Astrocyte (in vitro differentiated cells and primary cell): ENCODE results near the gene KCNAB1. TPM values are rescaled to one million over a fixed set of nuclear protein-coding genes. Genes with fewer than 3 reads are reported as not detected.

Experiments
- DNase-seq: peaks from one replicate; pipeline ENCODE4 v3.0.0-alpha.2; 2010; ENCODE audit warnings: low read depth
- FAIRE-seq: peaks from 2 replicates; lab custom pipeline; 2011; peaks lifted over from hg19 to GRCh38; lab: Jason Lieb, UNC
- H2AFZ ChIP-seq: 2 replicates; pipeline ENCODE4 v1.6.0; 2012; ENCODE audit warnings: low read depth, low read length, inconsistent platforms
- H3K27ac ChIP-seq: 2 replicates; pipeline ENCODE4 v1.5.1; 2011; ENCODE audit warnings: low read depth, low read length, inconsistent platforms
- H3K27me3 ChIP-seq: 2 replicates; pipeline ENCODE4 v1.6.0; 2011; ENCODE audit warnings: low read length, inconsistent platforms; ENCODE audit not compliant: insufficient read depth
- H3K36me3 ChIP-seq: 2 replicates; pipeline ENCODE4 v1.5.1; 2011; ENCODE audit warnings: low read length, inconsistent platforms; ENCODE audit not compliant: insufficient read depth
- H3K4me1 ChIP-seq: 2 replicates; pipeline ENCODE4 v1.5.1; 2011; ENCODE audit warnings: low read length, inconsistent platforms; ENCODE audit not compliant: insufficient read depth
- H3K4me2 ChIP-seq: 2 replicates; pipeline ENCODE4 v1.6.0; 2012; ENCODE audit warnings: low read length, inconsistent platforms
- H3K4me3 ChIP-seq: 2 replicates; pipeline ENCODE4 v1.5.1; 2011; ENCODE audit warnings: low read depth, mild to moderate bottlenecking, low read length, inconsistent platforms; ENCODE audit not compliant: insufficient read depth
- H3K79me2 ChIP-seq: 2 replicates; pipeline ENCODE4 v1.6.0; 2012; ENCODE audit warnings: mild to moderate bottlenecking, low read length, inconsistent platforms; ENCODE audit not compliant: insufficient read depth
- H3K9ac ChIP-seq: 2 replicates; pipeline ENCODE4 v1.6.0; 2012; ENCODE audit warnings: mild to moderate bottlenecking, low read length, inconsistent platforms
- H3K9me3 ChIP-seq: 2 replicates; pipeline ENCODE4 v1.5.1; 2012; ENCODE audit warnings: low read depth, mild to moderate bottlenecking, low read length, inconsistent platforms; ENCODE audit not compliant: insufficient read depth
- H4K20me1 ChIP-seq: 2 replicates; pipeline ENCODE4 v1.6.0; 2012; ENCODE audit warnings: low read length, inconsistent platforms; ENCODE audit not compliant: insufficient read depth
- H3K27ac Mint-ChIP-seq: one replicate; pipeline ENCODE4 v1.8.0; 2021; ENCODE audit warnings: mild to moderate bottlenecking, mixed read lengths; ENCODE audit not compliant: unreplicated experiment
- H3K27me3 Mint-ChIP-seq: one replicate; pipeline ENCODE4 v1.8.0; 2021; ENCODE audit warnings: low read depth, mixed read lengths; ENCODE audit not compliant: unreplicated experiment
- H3K36me3 Mint-ChIP-seq: one replicate; pipeline ENCODE4 v1.8.0; 2021; ENCODE audit warnings: low read depth, mixed read lengths; ENCODE audit not compliant: unreplicated experiment
- H3K4me1 Mint-ChIP-seq: one replicate; pipeline ENCODE4 v1.8.0; 2021; ENCODE audit warnings: low read depth, mixed read lengths; ENCODE audit not compliant: unreplicated experiment
- H3K4me3 Mint-ChIP-seq: one replicate; pipeline ENCODE4 v1.8.0; 2021; ENCODE audit warnings: mild to moderate bottlenecking, moderate library complexity, mixed read lengths; ENCODE audit not compliant: unreplicated experiment
- H3K9me3 Mint-ChIP-seq: one replicate; pipeline ENCODE4 v1.8.0; 2021; ENCODE audit warnings: mild to moderate bottlenecking, mixed read lengths; ENCODE audit not compliant: unreplicated experiment
- EZH2 ChIP-seq: IDR thresholded peaks from 2 replicates; pipeline ENCODE4 v1.6.1; 2012; ENCODE audit warnings: mild to moderate bottlenecking, low read length, inconsistent platforms; ENCODE audit not compliant: insufficient read depth
- total RNA-seq: library from RNA; stranded (reverse); gene quantifications from 2 replicates; pipeline ENCODE4 v1.2.1, GENCODE V29; 2021
- TF ChIP-seq, protein P1 (sequence below): IDR thresholded peaks from 2 replicates; pipeline ENCODE4 v1.5.1; 2011; ENCODE audit warnings: low read depth, mild to moderate bottlenecking, inconsistent platforms, low read length, moderate library complexity; ENCODE audit not compliant: insufficient read depth

The KCNAB1 gene
- total RNA-seq, 1 donor from 2014 or later = 0.30 TPM

DNA sequence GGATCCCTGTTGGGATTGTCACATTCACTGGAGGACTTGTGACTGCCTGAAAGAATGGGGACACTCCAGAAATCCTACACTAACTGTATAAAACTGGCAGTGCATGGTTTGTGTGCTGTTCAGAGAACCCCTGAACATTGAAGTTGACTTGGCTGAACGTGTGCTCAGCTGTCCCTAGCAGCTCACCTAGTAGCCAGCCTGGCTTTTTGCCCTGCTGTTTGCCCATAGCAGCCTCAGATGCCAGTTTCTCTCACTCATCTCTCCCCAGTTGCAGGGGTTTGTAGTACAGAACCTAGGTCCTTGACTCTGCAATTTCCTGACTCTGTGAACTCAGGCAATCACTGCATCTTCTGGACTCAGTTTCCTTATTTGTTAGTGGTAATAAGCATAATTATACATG, 63.0 kb downstream of the KCNAB1 start:
- no peaks in the 10 kb centered on the region for H3K36me3 Mint-ChIP-seq

DNA sequence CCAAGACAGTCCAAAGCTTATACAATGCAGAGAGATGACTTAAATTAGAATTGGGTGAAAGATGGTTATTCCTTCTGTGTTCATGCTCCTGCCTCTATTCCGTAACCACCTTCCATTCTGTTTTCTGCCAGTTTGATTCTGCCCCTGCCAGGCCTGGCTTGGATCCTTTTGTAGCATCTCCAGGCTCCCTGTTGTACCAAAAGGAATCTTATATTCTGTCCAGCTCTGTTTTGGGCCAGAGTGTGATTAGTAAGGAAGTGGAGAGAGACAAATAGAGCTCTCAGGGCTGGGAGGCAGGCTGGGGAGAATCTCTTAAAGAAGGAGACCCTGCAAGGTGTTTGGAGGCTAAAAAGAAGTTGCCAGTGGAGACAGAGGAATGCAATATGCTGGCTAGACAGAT, 63.8 kb downstream of the KCNAB1 start:
- H2AFZ ChIP-seq = no peak overlapping the region
- H3K36me3 ChIP-seq = no peaks in the 10 kb centered on the region
- peaks cover 21% of the 10 kb centered on the region for H3K4me1 Mint-ChIP-seq
- H3K27ac Mint-ChIP-seq = no peak overlapping the region
- no peaks in the 10 kb centered on the region for H3K27me3 ChIP-seq
- H3K4me1 ChIP-seq = peaks cover 9% of the 10 kb centered on the region
- no peak overlapping the region for H3K27ac ChIP-seq
- no peak for FAIRE-seq
- H3K9me3 Mint-ChIP-seq = no peaks in the 10 kb centered on the region
- no peaks in the 10 kb centered on the region for H3K36me3 Mint-ChIP-seq
- H3K79me2 ChIP-seq = no peaks in the 10 kb centered on the region
- H3K9ac ChIP-seq = no peak overlapping the region
- no peak overlapping the region for H3K4me2 ChIP-seq
- H4K20me1 ChIP-seq = no peaks in the 10 kb centered on the region
- TF ChIP-seq, protein P1, sequence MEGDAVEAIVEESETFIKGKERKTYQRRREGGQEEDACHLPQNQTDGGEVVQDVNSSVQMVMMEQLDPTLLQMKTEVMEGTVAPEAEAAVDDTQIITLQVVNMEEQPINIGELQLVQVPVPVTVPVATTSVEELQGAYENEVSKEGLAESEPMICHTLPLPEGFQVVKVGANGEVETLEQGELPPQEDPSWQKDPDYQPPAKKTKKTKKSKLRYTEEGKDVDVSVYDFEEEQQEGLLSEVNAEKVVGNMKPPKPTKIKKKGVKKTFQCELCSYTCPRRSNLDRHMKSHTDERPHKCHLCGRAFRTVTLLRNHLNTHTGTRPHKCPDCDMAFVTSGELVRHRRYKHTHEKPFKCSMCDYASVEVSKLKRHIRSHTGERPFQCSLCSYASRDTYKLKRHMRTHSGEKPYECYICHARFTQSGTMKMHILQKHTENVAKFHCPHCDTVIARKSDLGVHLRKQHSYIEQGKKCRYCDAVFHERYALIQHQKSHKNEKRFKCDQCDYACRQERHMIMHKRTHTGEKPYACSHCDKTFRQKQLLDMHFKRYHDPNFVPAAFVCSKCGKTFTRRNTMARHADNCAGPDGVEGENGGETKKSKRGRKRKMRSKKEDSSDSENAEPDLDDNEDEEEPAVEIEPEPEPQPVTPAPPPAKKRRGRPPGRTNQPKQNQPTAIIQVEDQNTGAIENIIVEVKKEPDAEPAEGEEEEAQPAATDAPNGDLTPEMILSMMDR = no peak
- no peak for TF ChIP-seq EZH2
- DNase-seq = no peak
- peaks cover 8% of the 10 kb centered on the region for H3K27me3 Mint-ChIP-seq
- no peak overlapping the region for H3K4me3 Mint-ChIP-seq
- no peak overlapping the region for H3K4me3 ChIP-seq
- no peaks in the 10 kb centered on the region for H3K9me3 ChIP-seq

More for the DNA sequence above, 63.0 kb downstream of the KCNAB1 start:
- no peaks in the 10 kb centered on the region for H3K27me3 ChIP-seq
- H3K4me3 ChIP-seq = no peak overlapping the region
- no peaks in the 10 kb centered on the region for H4K20me1 ChIP-seq
- Mint-ChIP-seq H3K9me3 (no peaks in the 10 kb centered on the region), H3K4me1 (peaks cover 21% of the 10 kb centered on the region), H3K27ac (no peak overlapping the region), H3K4me3 (no peak overlapping the region), H3K27me3 (peaks cover 8% of the 10 kb centered on the region)
- no peak for DNase-seq
- no peak overlapping the region for H3K9ac ChIP-seq
- no peak overlapping the region for H2AFZ ChIP-seq
- no peaks in the 10 kb centered on the region for H3K79me2 ChIP-seq
- no peaks in the 10 kb centered on the region for H3K36me3 ChIP-seq
- H3K9me3 ChIP-seq = no peaks in the 10 kb centered on the region
- H3K4me2 ChIP-seq = no peak overlapping the region
- H3K4me1 ChIP-seq = peaks cover 9% of the 10 kb centered on the region
- no peak overlapping the region for H3K27ac ChIP-seq
- TF ChIP-seq EZH2 = no peak
- TF ChIP-seq, protein P1 = no peak
- FAIRE-seq = no peak

DNA sequence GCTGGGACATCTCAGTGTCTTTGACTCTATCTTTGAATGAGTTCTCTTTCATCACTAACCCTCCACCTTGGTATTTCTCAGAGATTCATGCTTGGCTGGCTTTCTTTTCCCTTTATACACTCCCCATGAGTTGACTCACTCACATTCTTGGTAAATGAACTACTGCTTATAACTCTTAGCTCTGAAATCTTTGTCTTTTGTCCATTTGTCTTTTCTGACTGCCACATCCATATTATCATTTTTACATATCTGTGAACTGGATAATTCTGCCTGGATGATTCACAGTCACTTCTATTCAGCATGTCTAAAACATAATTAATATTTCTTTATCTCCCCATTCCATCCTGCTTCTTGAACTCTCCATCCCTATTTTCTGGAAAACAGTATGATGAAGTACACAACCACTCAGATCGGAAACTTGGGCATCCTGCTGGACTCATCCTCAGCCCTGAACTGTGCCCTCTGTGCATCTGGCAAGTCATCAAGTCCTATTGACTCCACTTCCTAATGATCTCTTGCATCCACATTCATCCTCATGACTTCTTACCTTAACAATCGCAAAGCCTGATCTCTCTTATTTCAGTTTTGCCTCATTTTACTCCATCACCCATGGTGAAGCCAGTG, 66.9 kb downstream of the KCNAB1 start:
- Mint-ChIP-seq H3K27ac (peak overlapping the region; percentile 83), H3K4me1 (peaks cover 28% of the 10 kb centered on the region), H3K9me3 (peaks cover 1% of the 10 kb centered on the region), H3K27me3 (peaks cover 8% of the 10 kb centered on the region), H3K36me3 (no peaks in the 10 kb centered on the region), H3K4me3 (no peak overlapping the region)
- H3K4me3 ChIP-seq = no peak overlapping the region
- H3K9me3 ChIP-seq = no peaks in the 10 kb centered on the region
- FAIRE-seq = no peak
- H3K36me3 ChIP-seq = no peaks in the 10 kb centered on the region
- H3K4me1 ChIP-seq = peaks cover 9% of the 10 kb centered on the region
- peak; percentile 92 for DNase-seq
- peak overlapping the region; percentile 4 for H3K4me2 ChIP-seq
- H3K9ac ChIP-seq = no peak overlapping the region
- TF ChIP-seq, protein P1 = no peak
- no peak for TF ChIP-seq EZH2
- no peaks in the 10 kb centered on the region for H4K20me1 ChIP-seq
- H3K79me2 ChIP-seq = no peaks in the 10 kb centered on the region
- H2AFZ ChIP-seq = no peak overlapping the region
- H3K27me3 ChIP-seq = no peaks in the 10 kb centered on the region
- H3K27ac ChIP-seq = no peak overlapping the region
